Measurements from ENCODE around the gene PPARG.

PPARG gene

DNA sequence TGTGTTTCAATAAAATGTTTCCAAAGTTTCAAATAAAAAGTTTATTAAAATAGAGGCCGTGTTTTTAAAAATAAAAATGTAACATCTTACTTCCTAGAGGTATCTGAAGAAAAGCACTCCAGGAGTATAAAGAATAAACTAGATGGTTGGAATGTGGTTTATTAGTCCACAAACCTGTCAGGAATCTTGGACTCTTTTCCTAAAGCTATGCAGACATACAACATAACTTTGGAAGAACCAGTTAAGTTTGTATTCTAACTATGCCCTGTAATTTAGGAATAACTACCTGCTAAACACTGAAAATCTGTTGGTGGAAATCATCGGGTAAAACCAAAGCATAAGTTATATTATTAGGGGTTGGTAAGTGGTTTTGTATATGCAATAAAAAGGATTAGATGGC, 51.6 kb downstream of the PPARG start:
- DNase-seq (ENCODE audit: low read depth): no peak
- TF ChIP-seq, protein P1, sequence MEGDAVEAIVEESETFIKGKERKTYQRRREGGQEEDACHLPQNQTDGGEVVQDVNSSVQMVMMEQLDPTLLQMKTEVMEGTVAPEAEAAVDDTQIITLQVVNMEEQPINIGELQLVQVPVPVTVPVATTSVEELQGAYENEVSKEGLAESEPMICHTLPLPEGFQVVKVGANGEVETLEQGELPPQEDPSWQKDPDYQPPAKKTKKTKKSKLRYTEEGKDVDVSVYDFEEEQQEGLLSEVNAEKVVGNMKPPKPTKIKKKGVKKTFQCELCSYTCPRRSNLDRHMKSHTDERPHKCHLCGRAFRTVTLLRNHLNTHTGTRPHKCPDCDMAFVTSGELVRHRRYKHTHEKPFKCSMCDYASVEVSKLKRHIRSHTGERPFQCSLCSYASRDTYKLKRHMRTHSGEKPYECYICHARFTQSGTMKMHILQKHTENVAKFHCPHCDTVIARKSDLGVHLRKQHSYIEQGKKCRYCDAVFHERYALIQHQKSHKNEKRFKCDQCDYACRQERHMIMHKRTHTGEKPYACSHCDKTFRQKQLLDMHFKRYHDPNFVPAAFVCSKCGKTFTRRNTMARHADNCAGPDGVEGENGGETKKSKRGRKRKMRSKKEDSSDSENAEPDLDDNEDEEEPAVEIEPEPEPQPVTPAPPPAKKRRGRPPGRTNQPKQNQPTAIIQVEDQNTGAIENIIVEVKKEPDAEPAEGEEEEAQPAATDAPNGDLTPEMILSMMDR (IDR thresholded peaks at IDR 0.05; ENCODE audit: low read depth, low read length, missing control alignments): no peak
- H3K4me3 ChIP-seq (ENCODE audit: low read depth, low read length): no peak overlapping the region

- DNase-seq (ENCODE audit: low read depth): no peak
- TF ChIP-seq, protein P1 (IDR thresholded peaks at IDR 0.05; ENCODE audit: low read depth, low read length, missing control alignments): no peak
- no peak overlapping the region for H3K4me3 ChIP-seq (ENCODE audit: low read depth, low read length)
Measured at GRCh38 chr3:12342151-12342550, 53.3 kb downstream of the PPARG start.

DNA sequence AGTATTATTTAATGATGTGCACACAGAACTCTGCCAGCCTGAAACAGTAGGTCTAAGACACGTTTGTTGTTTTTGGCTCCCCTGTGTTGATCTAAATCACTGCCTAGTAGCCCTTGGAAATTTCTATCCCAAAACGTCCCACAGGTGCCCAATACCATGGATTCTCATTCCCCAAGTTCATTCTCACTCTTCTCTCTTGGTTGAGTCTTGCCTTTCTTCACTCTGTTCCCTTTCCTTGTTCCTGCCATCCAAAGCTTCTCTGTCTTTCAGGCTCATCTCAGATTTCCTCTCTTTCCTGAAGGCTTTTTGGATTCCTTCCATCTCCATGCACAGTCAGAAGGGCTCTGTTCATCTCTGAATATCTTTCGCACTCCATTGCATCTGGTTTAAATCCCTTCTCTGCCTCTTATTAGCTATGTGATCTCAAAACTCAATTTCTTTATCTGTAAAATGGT, 54.2 kb downstream of the PPARG start:
- TF ChIP-seq, protein P1 (IDR thresholded peaks at IDR 0.05; ENCODE audit: low read depth, low read length, missing control alignments): no peak
- DNase-seq (ENCODE audit: low read depth): no peak

DNA sequence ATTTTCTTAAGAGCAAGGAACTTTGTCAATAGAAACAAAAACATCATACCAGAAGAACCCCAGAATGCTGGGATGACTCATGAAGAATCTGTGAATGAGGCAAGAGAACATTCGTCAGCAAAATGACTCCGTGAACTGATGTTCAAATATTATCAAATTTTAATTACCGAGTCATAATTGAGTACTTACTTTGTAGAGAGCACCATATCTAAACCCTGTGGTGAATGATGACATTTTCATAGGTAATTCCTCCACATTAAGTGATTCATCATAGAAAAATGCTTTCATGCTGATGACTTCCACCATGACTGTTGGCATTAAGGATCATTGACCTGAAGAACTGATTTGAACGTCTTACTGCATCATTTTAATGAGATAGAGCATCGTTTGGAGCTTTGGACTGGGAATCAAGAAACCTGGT, 56.3 kb downstream of the PPARG start:
- TF ChIP-seq, protein P1 (IDR thresholded peaks at IDR 0.05; ENCODE audit: low read depth, low read length, missing control alignments): no peak
- DNase-seq (ENCODE audit: low read depth): no peak
- H3K4me3 ChIP-seq (ENCODE audit: low read depth, low read length): no peak overlapping the region

More for the DNA sequence above, 54.2 kb downstream of the PPARG start:
- H3K4me3 ChIP-seq (ENCODE audit: low read depth, low read length): no peak overlapping the region

DNA sequence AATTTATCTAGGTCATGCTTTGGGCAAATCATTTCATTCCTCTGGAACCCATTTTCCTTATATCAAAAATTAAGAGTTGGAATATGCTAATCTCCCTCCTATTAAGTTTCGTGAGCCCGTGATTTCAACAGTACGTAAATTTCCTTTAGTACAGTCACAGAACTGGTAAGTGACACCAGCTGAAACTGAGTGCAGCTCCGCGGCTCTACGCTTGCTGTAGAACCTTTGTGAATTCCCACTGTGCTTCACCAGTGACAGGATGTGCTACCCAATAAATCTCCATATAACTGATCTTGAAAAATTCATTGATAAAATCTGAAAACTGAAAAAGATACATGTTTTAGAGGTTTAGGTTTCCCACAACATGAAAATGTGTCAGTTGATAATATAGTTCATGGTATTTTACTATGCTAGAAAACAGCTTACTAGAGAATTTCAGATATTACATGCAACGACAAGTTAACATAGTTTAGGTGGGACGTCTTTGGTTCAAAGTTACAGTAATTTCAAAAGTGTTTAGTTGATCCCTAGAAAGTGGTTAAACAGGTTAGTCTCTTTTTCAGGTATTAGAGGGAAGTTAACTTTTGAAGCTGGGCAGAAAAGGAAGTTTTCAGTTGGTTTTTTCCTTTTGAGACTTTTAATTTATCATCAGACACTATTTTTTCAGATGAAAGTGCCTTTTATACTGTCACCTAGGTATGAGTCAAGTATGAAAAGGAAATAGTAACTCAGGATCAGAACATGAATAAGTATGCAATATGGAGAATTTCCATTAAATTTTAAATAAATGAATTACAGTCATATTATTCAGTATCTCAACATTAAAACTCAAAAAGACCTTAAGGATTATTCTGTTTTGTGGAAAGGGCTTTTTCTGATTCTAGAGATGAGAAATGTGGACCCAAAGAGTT, 57.0 kb downstream of the PPARG start:
- TF ChIP-seq, protein P1 (IDR thresholded peaks at IDR 0.05; ENCODE audit: low read depth, low read length, missing control alignments): no peak
- DNase-seq (ENCODE audit: low read depth): no peak
- no peak overlapping the region for H3K4me3 ChIP-seq (ENCODE audit: low read depth, low read length)

- TF ChIP-seq, protein P1 (IDR thresholded peaks at IDR 0.05; ENCODE audit: low read depth, low read length, missing control alignments): no peak
- no peak overlapping the region for H3K4me3 ChIP-seq (ENCODE audit: low read depth, low read length)
Measured at GRCh38 chr3:12347301-12347700, 58.4 kb downstream of the PPARG start.

More at GRCh38 chr3:12347301-12347700, 58.4 kb downstream of the PPARG start:
- no peak for DNase-seq (ENCODE audit: low read depth)

All from GM12864 (cell line).